ENCODE data around the gene IL18BP.

IL18BP gene

GRCh38 chr11:71964641-71965040 lies 34.1 kb upstream of the IL18BP start:
- H3K9me3 ChIP-seq (ENCODE audit: insufficient read depth, low read length, severe bottlenecking): no peaks in the 10 kb centered on the region
- H3K79me2 ChIP-seq (ENCODE audit: insufficient read depth, low read length): no peaks in the 10 kb centered on the region
- no peak overlapping the region for H3K27ac ChIP-seq (ENCODE audit: low read length)
- H2AFZ ChIP-seq (ENCODE audit: low read depth, low read length): no peak overlapping the region
- H3K4me1 ChIP-seq (ENCODE audit: insufficient read depth, low read length): no peaks in the 10 kb centered on the region
- TF ChIP-seq EZH2 (IDR thresholded peaks at IDR 0.05; ENCODE audit: borderline replicate concordance, low read depth, low read length, severe bottlenecking): no peak
- TF ChIP-seq, protein P1, sequence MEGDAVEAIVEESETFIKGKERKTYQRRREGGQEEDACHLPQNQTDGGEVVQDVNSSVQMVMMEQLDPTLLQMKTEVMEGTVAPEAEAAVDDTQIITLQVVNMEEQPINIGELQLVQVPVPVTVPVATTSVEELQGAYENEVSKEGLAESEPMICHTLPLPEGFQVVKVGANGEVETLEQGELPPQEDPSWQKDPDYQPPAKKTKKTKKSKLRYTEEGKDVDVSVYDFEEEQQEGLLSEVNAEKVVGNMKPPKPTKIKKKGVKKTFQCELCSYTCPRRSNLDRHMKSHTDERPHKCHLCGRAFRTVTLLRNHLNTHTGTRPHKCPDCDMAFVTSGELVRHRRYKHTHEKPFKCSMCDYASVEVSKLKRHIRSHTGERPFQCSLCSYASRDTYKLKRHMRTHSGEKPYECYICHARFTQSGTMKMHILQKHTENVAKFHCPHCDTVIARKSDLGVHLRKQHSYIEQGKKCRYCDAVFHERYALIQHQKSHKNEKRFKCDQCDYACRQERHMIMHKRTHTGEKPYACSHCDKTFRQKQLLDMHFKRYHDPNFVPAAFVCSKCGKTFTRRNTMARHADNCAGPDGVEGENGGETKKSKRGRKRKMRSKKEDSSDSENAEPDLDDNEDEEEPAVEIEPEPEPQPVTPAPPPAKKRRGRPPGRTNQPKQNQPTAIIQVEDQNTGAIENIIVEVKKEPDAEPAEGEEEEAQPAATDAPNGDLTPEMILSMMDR (IDR thresholded peaks at IDR 0.05; ENCODE audit: borderline replicate concordance, extremely low read depth, low read length, poor library complexity, severe bottlenecking): no peak
- no peaks in the 10 kb centered on the region for H4K20me1 ChIP-seq (ENCODE audit: insufficient read depth, low read length)
- H3K4me3 ChIP-seq (ENCODE audit: low read depth in 1 of 2, low read length in 2 of 2): no peak overlapping the region
- DNase-seq (no peak), ATAC-seq (ENCODE audit: insufficient read depth, low read depth) (no peak)
- no peaks in the 10 kb centered on the region for H3K27me3 ChIP-seq (ENCODE audit: insufficient read depth, low read length, poor library complexity)
- peaks cover 48% of the 10 kb centered on the region for H3K36me3 ChIP-seq (ENCODE audit: insufficient read depth, low read length)
- no peak overlapping the region for H3K9ac ChIP-seq (ENCODE audit: low read depth, low read length)
- H3K4me2 ChIP-seq (ENCODE audit: insufficient read depth, low read length): no peak overlapping the region

DNA sequence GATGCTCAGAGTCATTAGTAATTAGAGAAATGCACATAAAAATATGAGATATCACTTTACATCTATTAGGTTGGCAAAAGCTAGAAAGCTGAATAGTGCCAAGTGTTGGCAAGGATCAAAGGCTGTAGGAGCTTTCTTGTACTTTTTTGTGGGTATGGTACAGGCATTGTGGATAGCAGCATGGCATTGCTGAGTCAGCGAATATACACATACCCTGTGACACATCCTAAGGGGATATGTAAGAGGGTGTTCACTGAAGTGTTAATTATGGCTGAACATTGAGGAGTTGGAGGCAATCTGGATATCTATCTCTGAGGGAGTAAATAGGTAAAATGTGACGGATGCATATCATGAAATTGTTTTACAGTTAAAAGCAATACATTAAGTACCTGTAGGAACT lies 27.0 kb upstream of the IL18BP start:
- Histone ChIP-seq H3K9me3 (ENCODE audit: insufficient read depth, low read length, severe bottlenecking) (no peaks in the 10 kb centered on the region), H3K79me2 (ENCODE audit: insufficient read depth, low read length) (no peaks in the 10 kb centered on the region), H3K4me1 (ENCODE audit: insufficient read depth, low read length) (no peaks in the 10 kb centered on the region), H3K4me3 (ENCODE audit: low read depth in 1 of 2, low read length in 2 of 2) (no peak overlapping the region), H3K9ac (ENCODE audit: low read depth, low read length) (no peak overlapping the region), H3K27ac (ENCODE audit: low read length) (no peak overlapping the region), H2AFZ (ENCODE audit: low read depth, low read length) (no peak overlapping the region), H3K36me3 (ENCODE audit: insufficient read depth, low read length) (peaks cover 34% of the 10 kb centered on the region; the same call in 1 of the 2 replicates), H3K27me3 (ENCODE audit: insufficient read depth, low read length, poor library complexity) (no peaks in the 10 kb centered on the region), H3K4me2 (ENCODE audit: insufficient read depth, low read length) (no peak overlapping the region), H4K20me1 (ENCODE audit: insufficient read depth, low read length) (no peaks in the 10 kb centered on the region)
- DNase-seq: no peak
- TF ChIP-seq, protein P1 (IDR thresholded peaks at IDR 0.05; ENCODE audit: borderline replicate concordance, extremely low read depth, low read length, poor library complexity, severe bottlenecking): no peak
- TF ChIP-seq EZH2 (IDR thresholded peaks at IDR 0.05; ENCODE audit: borderline replicate concordance, low read depth, low read length, severe bottlenecking): no peak
- ATAC-seq (ENCODE audit: insufficient read depth, low read depth): no peak

DNA sequence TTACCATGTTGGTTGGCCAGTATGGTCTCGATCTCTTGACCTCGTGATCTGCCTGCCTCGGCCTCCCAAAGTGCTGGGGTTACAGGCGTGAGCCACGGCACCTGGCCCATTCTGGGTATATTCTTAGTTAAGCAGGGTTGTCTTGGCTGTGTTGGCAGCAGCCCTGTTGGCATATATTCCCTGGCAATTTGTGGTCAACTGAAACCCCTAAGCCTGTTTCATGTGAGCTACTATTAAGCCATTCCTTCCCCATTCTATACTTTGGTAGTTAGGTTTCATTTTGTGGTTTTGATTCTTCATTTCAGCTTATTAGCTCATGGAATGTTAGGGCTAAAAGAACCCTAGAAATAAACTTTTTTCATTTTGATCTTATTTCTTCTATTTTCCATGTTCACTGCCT lies 22.2 kb upstream of the IL18BP start:
- DNase-seq (no peak), ATAC-seq (ENCODE audit: insufficient read depth, low read depth) (no peak)
- no peaks in the 10 kb centered on the region for H3K27me3 ChIP-seq (ENCODE audit: insufficient read depth, low read length, poor library complexity)
- no peaks in the 10 kb centered on the region for H3K79me2 ChIP-seq (ENCODE audit: insufficient read depth, low read length)
- H3K4me1 ChIP-seq (ENCODE audit: insufficient read depth, low read length): no peaks in the 10 kb centered on the region
- no peak overlapping the region for H3K4me2 ChIP-seq (ENCODE audit: insufficient read depth, low read length)
- no peak overlapping the region for H3K4me3 ChIP-seq (ENCODE audit: low read depth in 1 of 2, low read length in 2 of 2)
- TF ChIP-seq, protein P1 (IDR thresholded peaks at IDR 0.05; ENCODE audit: borderline replicate concordance, extremely low read depth, low read length, poor library complexity, severe bottlenecking): no peak
- no peak for TF ChIP-seq EZH2 (IDR thresholded peaks at IDR 0.05; ENCODE audit: borderline replicate concordance, low read depth, low read length, severe bottlenecking)
- H3K27ac ChIP-seq (ENCODE audit: low read length): no peak overlapping the region
- H3K9me3 ChIP-seq (ENCODE audit: insufficient read depth, low read length, severe bottlenecking): no peaks in the 10 kb centered on the region
- H4K20me1 ChIP-seq (ENCODE audit: insufficient read depth, low read length): no peaks in the 10 kb centered on the region; the same call in 1 of the 2 replicates
- H3K36me3 ChIP-seq (ENCODE audit: insufficient read depth, low read length): peaks cover 17% of the 10 kb centered on the region; the same call in 1 of the 2 replicates
- H3K9ac ChIP-seq (ENCODE audit: low read depth, low read length): no peak overlapping the region
- H2AFZ ChIP-seq (ENCODE audit: low read depth, low read length): no peak overlapping the region

DNA sequence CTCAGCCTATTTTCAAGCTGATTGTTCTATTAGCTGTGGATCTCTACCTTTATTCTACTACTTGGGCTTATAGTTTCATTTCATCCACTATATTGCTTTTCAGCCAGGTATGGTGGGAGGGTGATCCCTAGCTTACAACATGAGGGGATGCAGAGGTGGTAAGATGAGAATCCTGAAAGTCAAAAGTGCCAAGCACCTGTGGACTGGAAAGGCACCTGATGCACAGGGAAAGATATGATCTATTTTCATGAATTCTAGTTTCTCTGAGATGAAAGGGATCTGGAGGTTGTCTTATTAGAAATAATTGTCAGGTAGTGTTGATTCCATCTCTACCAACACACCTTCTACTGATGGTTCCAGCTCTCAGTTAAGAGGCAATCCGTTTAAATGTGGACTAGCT lies 21.6 kb upstream of the IL18BP start:
- Histone ChIP-seq H2AFZ (ENCODE audit: low read depth, low read length) (no peak overlapping the region), H3K9me3 (ENCODE audit: insufficient read depth, low read length, severe bottlenecking) (no peaks in the 10 kb centered on the region), H3K4me1 (ENCODE audit: insufficient read depth, low read length) (no peaks in the 10 kb centered on the region), H4K20me1 (ENCODE audit: insufficient read depth, low read length) (no peaks in the 10 kb centered on the region; the same call in 1 of the 2 replicates), H3K79me2 (ENCODE audit: insufficient read depth, low read length) (no peaks in the 10 kb centered on the region), H3K27ac (ENCODE audit: low read length) (no peak overlapping the region), H3K27me3 (ENCODE audit: insufficient read depth, low read length, poor library complexity) (no peaks in the 10 kb centered on the region), H3K4me2 (ENCODE audit: insufficient read depth, low read length) (no peak overlapping the region), H3K4me3 (ENCODE audit: low read depth in 1 of 2, low read length in 2 of 2) (no peak overlapping the region), H3K9ac (ENCODE audit: low read depth, low read length) (no peak overlapping the region), H3K36me3 (ENCODE audit: insufficient read depth, low read length) (peaks cover 21% of the 10 kb centered on the region; the same call in 1 of the 2 replicates)
- TF ChIP-seq, protein P1 (IDR thresholded peaks at IDR 0.05; ENCODE audit: borderline replicate concordance, extremely low read depth, low read length, poor library complexity, severe bottlenecking): no peak
- no peak for TF ChIP-seq EZH2 (IDR thresholded peaks at IDR 0.05; ENCODE audit: borderline replicate concordance, low read depth, low read length, severe bottlenecking)
- DNase-seq (no peak), ATAC-seq (ENCODE audit: insufficient read depth, low read depth) (no peak)
